Hematopoietic multipotent progenitor cell treated with erythropoietin and hydrocortisone succinate and interleukin-3 and kit ligand, for 17 days (in vitro differentiated cells): Measurements from ENCODE around the gene KRT76.

Experiments
- DNase-seq: peaks from one replicate; pipeline ENCODE4 v3.0.0-alpha.2; 2015; ENCODE audit warnings: low spot score

Gene KRT76

DNA sequence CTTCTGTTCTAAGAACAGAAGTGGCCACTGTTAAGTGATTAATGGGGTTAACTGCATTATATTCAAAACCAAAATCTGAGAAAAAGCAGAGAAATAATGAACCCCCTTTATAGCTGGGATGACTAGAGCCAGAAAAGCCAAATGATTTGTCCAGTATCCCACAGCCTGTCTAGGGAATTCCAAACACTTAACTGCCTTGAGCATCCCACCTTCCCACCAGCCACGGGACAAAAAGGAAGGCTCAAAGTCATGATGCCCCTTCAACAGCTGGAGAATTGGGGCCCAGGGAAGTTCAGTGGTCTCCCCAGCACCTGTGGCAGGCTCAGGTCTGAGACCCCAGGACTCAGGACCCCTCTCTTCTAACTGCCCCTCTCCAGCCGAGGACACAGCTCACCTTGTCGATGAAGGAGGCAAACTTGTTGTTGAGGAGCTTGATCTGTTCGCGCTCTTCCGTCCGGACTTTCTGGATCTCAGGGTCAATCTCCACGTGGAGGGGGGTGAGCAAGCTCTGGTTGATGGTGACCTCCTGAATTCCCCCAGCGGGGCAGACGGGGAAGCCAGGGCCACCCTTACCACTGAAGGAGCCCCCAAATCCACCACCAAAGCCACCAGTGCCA lies 36.2 kb upstream of the KRT76 start:
- no peak for DNase-seq

DNA sequence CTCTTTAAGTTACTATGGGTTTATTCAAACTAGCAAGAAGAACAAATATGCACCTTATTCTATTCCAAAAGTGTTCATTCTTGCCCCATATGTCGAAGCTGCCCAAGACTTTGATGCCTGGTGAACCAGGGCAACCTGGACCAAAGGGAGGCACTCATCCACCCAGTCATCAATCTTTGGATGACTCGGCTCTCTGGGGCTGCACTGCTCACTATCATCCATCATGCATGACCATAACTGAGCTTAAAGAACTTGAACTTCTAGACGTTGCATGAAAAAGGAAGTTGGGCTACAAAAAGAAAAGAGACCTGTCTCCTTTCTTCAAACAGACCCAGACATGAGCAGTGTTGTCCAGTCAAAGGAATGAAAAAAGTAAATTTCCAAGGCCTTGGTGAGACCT lies 35.6 kb upstream of the KRT76 start:
- no peak for DNase-seq

- no peak for DNase-seq
Measured at GRCh38 chr12:52812073-52812400, 34.9 kb upstream of the KRT76 start.

GRCh38 chr12:52811191-52812072 lies 34.3 kb upstream of the KRT76 start:
- no peak for DNase-seq

DNA sequence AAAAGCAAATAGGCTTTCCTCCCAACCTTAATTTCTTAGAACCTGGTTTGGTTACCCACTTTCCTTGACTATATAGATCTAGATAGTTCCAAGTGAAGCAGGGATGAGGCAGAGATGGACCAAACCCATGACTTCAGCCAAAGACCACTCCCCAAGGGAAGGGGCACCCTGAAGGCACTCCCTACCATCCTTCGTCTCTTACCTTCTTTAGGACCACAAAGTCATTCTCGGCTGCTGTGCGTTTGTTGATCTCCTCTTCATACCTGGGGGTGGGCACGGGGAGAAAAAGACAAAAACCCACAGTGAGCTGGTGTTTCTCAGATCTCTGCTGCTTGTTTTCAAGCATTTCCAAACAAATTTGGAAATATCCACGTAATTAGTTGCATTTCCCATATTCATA lies 33.4 kb upstream of the KRT76 start:
- no peak for DNase-seq

DNA sequence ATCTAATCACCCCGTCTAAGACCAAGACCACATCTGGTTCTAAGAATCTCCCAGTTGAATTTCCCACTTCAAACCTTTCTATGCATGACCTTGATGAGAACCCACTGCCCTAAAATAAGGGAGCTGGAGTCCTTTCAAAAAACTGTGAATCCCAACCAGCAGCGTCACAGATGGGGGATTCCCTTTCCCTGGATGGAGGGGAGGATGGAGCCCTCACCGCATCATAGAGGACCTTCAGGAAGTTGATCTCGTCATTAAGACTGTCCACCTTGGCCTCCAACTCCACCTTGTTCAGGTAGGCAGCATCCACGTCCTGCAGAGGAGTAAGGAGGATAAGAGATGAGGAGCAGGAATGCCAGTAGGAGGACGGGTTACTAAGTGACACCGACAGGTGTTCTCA lies 32.0 kb upstream of the KRT76 start:
- no peak for DNase-seq

GRCh38 chr12:52808573-52809160 lies 31.5 kb upstream of the KRT76 start:
- DNase-seq, result no peak

DNA sequence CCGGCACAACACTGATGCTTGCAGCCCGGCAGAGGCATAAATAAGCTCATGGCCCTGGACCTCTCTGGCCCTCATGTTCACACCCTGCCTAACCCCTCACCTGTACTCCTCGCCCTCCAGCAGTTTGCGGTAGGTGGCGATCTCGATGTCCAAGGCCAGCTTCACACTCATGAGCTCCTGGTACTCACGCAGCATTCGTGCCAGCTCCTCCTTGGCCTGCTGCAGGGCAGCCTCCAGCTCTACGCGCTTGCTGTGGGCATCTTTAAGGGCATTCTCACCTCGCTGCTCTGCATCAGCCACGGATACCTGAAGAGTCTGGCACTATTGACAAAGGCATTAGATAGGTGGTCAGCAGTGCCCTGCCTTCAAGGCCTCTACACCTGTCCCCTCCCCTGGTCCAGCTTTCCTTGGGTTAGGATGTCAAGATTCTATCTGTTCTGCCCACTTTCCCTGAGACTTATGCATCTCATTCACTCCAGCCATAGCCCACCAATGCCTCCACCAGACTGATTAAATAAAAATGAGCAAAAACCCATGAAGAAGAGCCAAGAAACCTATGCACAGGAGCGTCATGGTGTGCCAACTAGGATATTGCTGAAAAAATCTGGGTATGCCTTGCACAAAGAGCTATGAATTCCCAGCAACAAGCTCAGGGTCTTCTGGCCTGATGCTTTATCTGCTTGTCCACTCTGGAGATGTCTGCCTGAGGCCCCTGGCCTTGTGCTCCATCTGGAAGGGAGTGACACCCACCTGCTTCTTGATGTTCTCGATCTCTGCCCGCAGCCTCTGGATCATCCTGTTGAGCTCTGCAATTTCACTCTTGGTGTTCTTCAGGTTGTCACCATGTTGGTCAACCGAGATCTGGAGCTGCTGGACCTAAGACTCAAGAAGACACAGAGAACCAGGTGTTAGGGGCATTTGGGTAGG lies 30.7 kb upstream of the KRT76 start:
- DNase-seq, result no peak

- DNase-seq, result no peak
Measured at GRCh38 chr12:52806821-52807543, 29.8 kb upstream of the KRT76 start.

DNA sequence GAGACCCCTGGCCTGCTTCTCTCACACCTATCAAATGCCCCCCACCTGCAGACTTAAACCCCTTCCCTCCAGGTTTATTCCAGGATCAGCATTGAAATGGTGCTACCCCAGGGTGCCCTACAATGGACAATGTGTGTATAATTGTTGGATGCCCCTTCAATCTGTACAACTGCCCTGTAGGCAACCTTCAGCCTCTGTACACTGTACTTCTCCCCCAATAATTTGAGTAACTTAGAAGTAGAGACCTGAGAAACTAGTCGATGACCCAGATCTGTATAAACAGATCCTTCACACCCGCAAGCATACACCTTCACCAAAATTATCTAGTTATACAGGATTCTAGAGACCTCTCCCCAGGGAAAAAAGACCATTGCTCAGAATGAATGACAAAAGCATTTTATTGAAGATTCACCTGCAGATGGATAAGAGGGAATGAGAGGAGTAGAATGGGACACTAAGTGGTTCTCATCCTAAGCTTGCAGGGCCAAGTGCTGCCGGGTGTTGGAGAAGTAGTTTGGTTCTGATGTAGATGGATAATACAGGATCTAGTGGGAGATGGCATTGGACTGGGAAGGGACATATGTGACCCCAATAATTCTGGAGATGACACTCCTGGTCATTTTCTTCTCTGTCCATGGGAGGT lies 29.1 kb upstream of the KRT76 start:
- no peak for DNase-seq

DNA sequence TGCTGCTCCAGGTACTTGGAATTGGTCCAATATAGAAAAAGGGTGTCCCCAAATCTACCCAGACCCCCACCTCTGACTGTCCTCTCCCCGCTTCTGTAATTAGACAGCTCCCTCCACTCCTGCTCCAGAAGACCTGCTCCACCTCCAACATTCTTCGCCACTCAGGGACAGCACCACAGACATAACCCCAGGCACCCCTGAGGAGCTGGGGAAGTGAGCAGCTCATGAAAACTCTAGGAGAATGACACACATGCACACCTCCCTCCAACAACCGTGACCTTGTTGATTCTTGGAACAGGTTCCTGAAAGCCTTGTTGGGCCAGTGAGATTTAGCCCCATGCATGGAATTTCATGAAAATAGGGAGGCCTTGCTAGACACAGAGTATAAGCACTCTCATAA lies 28.6 kb upstream of the KRT76 start:
- DNase-seq, result no peak

- no peak for DNase-seq
Measured at GRCh38 chr12:52805000-52805399, 27.9 kb upstream of the KRT76 start.

DNA sequence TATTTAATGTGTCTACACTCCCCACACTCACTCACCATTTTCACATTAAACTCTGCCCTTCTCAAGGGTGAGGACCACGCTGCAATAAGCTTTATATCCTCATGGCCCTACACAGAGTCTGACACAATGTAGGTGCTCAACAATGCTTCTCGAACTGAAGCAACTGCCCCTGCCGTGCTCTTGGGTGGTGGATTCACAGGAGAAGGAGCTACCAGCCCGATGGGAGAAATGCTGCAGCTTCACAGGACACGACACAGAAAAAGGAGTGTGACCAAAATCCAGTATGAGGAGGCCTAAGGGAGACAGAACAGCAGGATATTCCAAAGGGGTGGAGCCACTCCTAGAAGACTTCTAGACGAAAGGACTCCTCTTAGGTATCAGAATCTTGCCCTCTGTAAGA lies 25.3 kb upstream of the KRT76 start:
- no peak for DNase-seq

DNA sequence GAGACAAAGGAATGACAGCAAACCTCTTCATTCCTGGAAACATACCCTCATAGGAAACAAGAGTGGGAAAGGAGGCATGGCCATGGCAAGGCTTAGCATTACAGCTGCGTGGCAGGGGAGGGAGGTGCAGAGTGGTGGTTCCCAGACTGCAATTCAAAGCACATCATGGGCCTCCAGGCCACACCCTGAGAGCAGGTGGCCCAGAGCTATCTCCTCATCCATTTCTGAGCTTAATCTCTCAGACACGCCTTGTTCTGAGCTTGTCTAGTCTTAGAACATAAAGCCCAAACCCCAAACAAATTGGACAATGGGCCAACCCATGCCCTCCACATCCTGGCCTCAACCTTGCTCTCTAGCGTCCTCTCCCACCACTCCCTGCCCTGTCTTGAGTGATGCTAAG lies 24.6 kb upstream of the KRT76 start:
- no peak for DNase-seq

GRCh38 chr12:52800259-52800917 lies 23.2 kb upstream of the KRT76 start:
- DNase-seq, result no peak

DNA sequence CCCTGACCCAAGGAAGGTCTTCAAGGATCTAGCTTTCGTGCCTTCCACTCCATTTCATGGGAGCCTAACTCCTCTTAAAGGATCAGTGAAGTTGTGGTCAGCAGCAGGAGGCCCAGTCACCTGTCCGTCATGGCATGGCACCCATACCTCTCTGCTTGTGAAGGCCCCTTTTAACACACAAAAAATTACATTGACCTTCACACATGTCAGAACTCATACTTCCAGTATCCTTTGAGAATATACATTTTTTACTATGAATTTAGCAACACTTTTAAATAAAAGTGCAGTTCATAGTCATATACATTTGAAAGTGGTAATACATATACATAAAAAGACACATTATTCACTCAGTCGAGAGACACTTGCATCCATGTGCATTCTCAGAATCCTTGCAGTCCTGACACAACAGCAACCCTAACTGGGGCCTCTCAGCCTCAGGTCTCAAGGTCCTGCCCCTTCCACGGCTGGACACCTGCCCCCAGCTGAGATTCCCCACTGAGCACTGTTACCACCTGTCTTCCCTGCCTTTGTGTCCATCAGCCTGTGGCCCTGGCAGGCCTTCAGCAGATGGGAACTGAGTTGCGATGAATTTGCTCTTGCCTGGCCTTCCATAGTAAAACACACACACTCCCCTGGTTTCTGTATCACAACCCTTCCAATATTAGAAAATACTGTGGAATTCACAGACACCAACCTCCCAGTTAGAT lies 22.5 kb upstream of the KRT76 start:
- DNase-seq, result no peak

GRCh38 chr12:52798671-52799504 lies 21.7 kb upstream of the KRT76 start:
- peak; percentile 25 for DNase-seq

GRCh38 chr12:52798003-52798670 lies 21.0 kb upstream of the KRT76 start:
- DNase-seq, result peak; percentile 69

DNA sequence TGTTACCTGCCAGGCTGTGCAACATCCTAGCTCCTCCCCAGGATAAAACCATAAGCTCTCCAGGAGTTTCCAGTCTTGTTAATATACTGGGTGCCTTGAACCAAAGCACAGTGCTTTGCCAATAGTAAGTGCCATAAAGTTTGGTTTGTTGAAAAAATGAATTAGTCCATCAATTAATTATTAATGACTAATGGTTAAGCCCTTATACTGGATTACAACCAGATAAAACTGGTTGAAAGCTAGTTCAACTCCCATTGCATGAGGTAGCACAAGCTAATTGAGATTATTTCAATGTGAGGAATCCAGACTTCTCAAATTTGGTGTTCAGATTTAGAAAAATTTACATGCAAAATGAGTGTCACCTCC lies 20.4 kb upstream of the KRT76 start:
- no peak for DNase-seq
